ENCODE measurements around the gene RETN. TPM values are rescaled to one million over a fixed set of nuclear protein-coding genes. Genes with fewer than 3 reads are reported as not detected.

The RETN gene
- total and polyA plus RNA-seq, 5 donors from 2014 or later = not detected

GRCh38 chr19:7718668-7719067, 49.8 kb downstream of the RETN start:
- no peak overlapping the region for H3K27ac ChIP-seq (ENCODE audit: insufficient read depth, low read length, poor library complexity, severe bottlenecking)
- H3K36me3 Mint-ChIP-seq = no peaks in the 10 kb centered on the region
- peaks cover 0 to 10% (median 4%) of the 10 kb centered on the region in 4 donors for H3K4me1 Mint-ChIP-seq
- peaks cover 0 to 5% (median 3%) of the 10 kb centered on the region in 7 donors for H3K9me3 Mint-ChIP-seq
- peak overlapping the region in 2 of 3 donors; percentile 9 to 54 for H3K27ac Mint-ChIP-seq
- H3K27me3 ChIP-seq (ENCODE audit: control insufficient read depth, insufficient read depth, low read length) = no peaks in the 10 kb centered on the region
- ATAC-seq (ENCODE audit: low read depth in 2 of 2) (peak in 1 of 2 donors; percentile 34), DNase-seq (no peak)
- H3K9me3 ChIP-seq (ENCODE audit: control insufficient read depth in 2 of 2, low read length in 2 of 2) = peaks cover 0 to 3% of the 10 kb centered on the region in 2 experiments
- no peaks in the 10 kb centered on the region for H3K36me3 ChIP-seq (ENCODE audit: control insufficient read depth, insufficient read depth, low read length)
- peak overlapping the region in 1 of 4 donors; percentile 29 for H3K4me3 Mint-ChIP-seq
- no peaks in the 10 kb centered on the region for H3K4me1 ChIP-seq (ENCODE audit: control insufficient read depth, insufficient read depth, low read length, poor library complexity, severe bottlenecking)
- H3K4me3 ChIP-seq (ENCODE audit: low read depth, low read length) = no peak overlapping the region
- no peaks in the 10 kb centered on the region for H3K27me3 Mint-ChIP-seq

Other genes with a start within 250 kb of the RETN start
- gene PEX11G, start 180.0 kb upstream of the RETN start, total RNA-seq = not detected
- 1 to 10 TPM in 2 of 4 donors, under 1 TPM in 2; 0.23 to 1.5 (median 0.76) TPM for gene PEX11G, start 180.0 kb upstream of the RETN start, polyA plus RNA-seq
- 0.30 TPM for gene ZNF358, start 152.9 kb upstream of the RETN start, total RNA-seq
- under 1 TPM in 3 of 4 donors, not detected in 1; 0.11 to 0.24 (median 0.21) TPM for gene ZNF358, start 152.9 kb upstream of the RETN start, polyA plus RNA-seq
- 12.3 TPM for gene MCOLN1, start 146.4 kb upstream of the RETN start, total RNA-seq
- gene MCOLN1, start 146.4 kb upstream of the RETN start, polyA plus RNA-seq = 10 to 100 TPM in 2 of 4 donors, 1 to 10 TPM in 2; 8.6 to 15.2 (median 10.3) TPM
- gene PNPLA6, start 133.3 kb upstream of the RETN start, total RNA-seq = 106 TPM
- 1 to 10 TPM; 6.6 to 9.2 (median 7.2) TPM for gene PNPLA6, start 133.3 kb upstream of the RETN start, polyA plus RNA-seq
- gene CAMSAP3, start 73.2 kb upstream of the RETN start, total RNA-seq = not detected
- gene CAMSAP3, start 73.2 kb upstream of the RETN start, polyA plus RNA-seq = not detected
- gene XAB2, start 39.5 kb upstream of the RETN start, total RNA-seq = 62.5 TPM
- gene XAB2, start 39.5 kb upstream of the RETN start, polyA plus RNA-seq = 10 to 100 TPM in 2 of 4 donors, 1 to 10 TPM in 2; 7.7 to 26.8 (median 10.0) TPM
- gene PET100, start 39.3 kb upstream of the RETN start, total RNA-seq = 116 TPM
- gene PET100, start 39.3 kb upstream of the RETN start, polyA plus RNA-seq = 100 to 1,000 TPM; 236 to 500 (median 308) TPM
- 2.4 TPM for gene PCP2, start 35.3 kb upstream of the RETN start, total RNA-seq
- gene PCP2, start 35.3 kb upstream of the RETN start, polyA plus RNA-seq = under 1 TPM in 2 of 4 donors, not detected in 2; 0.44 to 0.86 TPM
- 253 TPM for gene STXBP2, start 31.9 kb upstream of the RETN start, total RNA-seq
- gene STXBP2, start 31.9 kb upstream of the RETN start, polyA plus RNA-seq = 100 to 1,000 TPM in 1 of 4 donors, 10 to 100 TPM in 3; 57.5 to 105 (median 86.7) TPM
- 0.59 TPM for gene MCEMP1, start 8.0 kb downstream of the RETN start, total RNA-seq
- gene MCEMP1, start 8.0 kb downstream of the RETN start, polyA plus RNA-seq = not detected
- gene TRAPPC5, start 11.8 kb downstream of the RETN start, total RNA-seq = 63.9 TPM
- 100 to 1,000 TPM; 142 to 229 (median 192) TPM for gene TRAPPC5, start 11.8 kb downstream of the RETN start, polyA plus RNA-seq
- gene FCER2, start 33.1 kb downstream of the RETN start, total RNA-seq = not detected
- 1 to 10 TPM in 1 of 4 donors, under 1 TPM in 2, not detected in 1; 0.34 to 4.5 (median 0.48) TPM for gene FCER2, start 33.1 kb downstream of the RETN start, polyA plus RNA-seq
- not detected for gene CLEC4G, start 63.1 kb downstream of the RETN start, total RNA-seq
- gene CLEC4G, start 63.1 kb downstream of the RETN start, polyA plus RNA-seq = not detected
- not detected for gene CD209, start 78.5 kb downstream of the RETN start, total RNA-seq
- gene CD209, start 78.5 kb downstream of the RETN start, polyA plus RNA-seq = not detected
- gene CLEC4M, start 94.2 kb downstream of the RETN start, total RNA-seq = not detected
- under 1 TPM in 1 of 4 donors, not detected in 3; 0.53 TPM for gene CLEC4M, start 94.2 kb downstream of the RETN start, polyA plus RNA-seq
- 10.2 TPM for gene EVI5L, start 161.2 kb downstream of the RETN start, total RNA-seq
- 1 to 10 TPM; 1.9 to 3.0 (median 2.2) TPM for gene EVI5L, start 161.2 kb downstream of the RETN start, polyA plus RNA-seq
- 0.12 TPM for gene PRR36, start 205.3 kb downstream of the RETN start, total RNA-seq
- under 1 TPM in 2 of 4 donors, not detected in 2; 0.05 to 0.22 TPM for gene PRR36, start 205.3 kb downstream of the RETN start, polyA plus RNA-seq
- not detected for gene LRRC8E, start 219.5 kb downstream of the RETN start, total RNA-seq
- gene LRRC8E, start 219.5 kb downstream of the RETN start, polyA plus RNA-seq = not detected
- gene MAP2K7, start 234.8 kb downstream of the RETN start, total RNA-seq = 93.4 TPM
- 1 to 10 TPM; 1.7 to 3.7 (median 2.6) TPM for gene MAP2K7, start 234.8 kb downstream of the RETN start, polyA plus RNA-seq
- 1.1 TPM for gene TGFBR3L, start 245.8 kb downstream of the RETN start, total RNA-seq
- not detected for gene TGFBR3L, start 245.8 kb downstream of the RETN start, polyA plus RNA-seq

Data from CD4-positive, CD25-positive, alpha-beta regulatory T cell (primary cell).